HEK293 (cell line): ENCODE results near the gene SARS2.

Experiments
- CTCF ChIA-PET: fragments of 350-600 bp; formaldehyde crosslinking; extraction: SDS; loops from one replicate; lab custom pipeline; 2021; ENCODE audit warnings: antibody characterized with exemption; lab: Yijun Ruan, JAX
- POLR2A ChIA-PET: fragments of 300-600 bp; formaldehyde crosslinking; extraction: SDS; loops from one replicate; lab custom pipeline; 2020; ENCODE audit warnings: antibody characterized with exemption, inconsistent platforms; lab: Yijun Ruan, JAX
- H3K27ac ChIP-seq: fragments of 200-500 bp; sonication (Bioruptor generic); 2 replicates; pipeline ENCODE4 v1.5.1; 2014; ENCODE audit warnings: low read depth, low read length, control low read depth, inconsistent platforms; ENCODE audit errors: extremely low read depth
- H3K36me3 ChIP-seq, 2 experiments: fragments of 200-500 bp in 1 of 2; sonication (Bioruptor generic) in 1 of 2; 1 replicate in 1 of 2; 2 replicates in 1 of 2; pipeline ENCODE4 v1.5.1; 2014 to 2017; ENCODE audit warnings: inconsistent platforms in 2 of 2, low read length in 2 of 2; ENCODE audit not compliant: control insufficient read depth in 2 of 2, insufficient read depth in 1 of 2
- H3K4me1 ChIP-seq: fragments of 200-500 bp; sonication (Bioruptor generic); 2 replicates; pipeline ENCODE4 v1.5.1; 2014; ENCODE audit warnings: mild to moderate bottlenecking, low read length, inconsistent platforms; ENCODE audit not compliant: control insufficient read depth, insufficient read depth
- H3K4me3 ChIP-seq: 2 replicates; pipeline ENCODE4 v1.5.1; 2011; ENCODE audit warnings: low read depth, mild to moderate bottlenecking, control low read depth, low read length, moderate library complexity
- H3K9me3 ChIP-seq: fragments of 200-500 bp; sonication (Bioruptor generic); 2 replicates; pipeline ENCODE4 v1.5.1; 2014; ENCODE audit warnings: low read depth, low read length, inconsistent platforms; ENCODE audit not compliant: control insufficient read depth, insufficient read depth
- EGR2 ChIP-seq: fragments of 450-650 bp; formaldehyde crosslinking; IDR thresholded peaks from 2 replicates; pipeline ENCODE4 v1.5.1; 2016; ENCODE audit warnings: low read depth, missing biosample characterization, missing genetic modification characterization
- HOXA7 ChIP-seq: sonication (generic); formaldehyde crosslinking; IDR thresholded peaks from 2 replicates; pipeline ENCODE4 v1.8.1; 2022; ENCODE audit warnings: missing genetic modification reagents, borderline replicate concordance
- MYNN ChIP-seq: fragments of 450-650 bp; formaldehyde crosslinking; IDR thresholded peaks from 2 replicates; pipeline ENCODE4 v1.5.1; 2016; ENCODE audit warnings: missing biosample characterization, missing genetic modification characterization, borderline replicate concordance
- PRDM1 ChIP-seq: fragments of 450-650 bp; formaldehyde crosslinking; IDR thresholded peaks from 2 replicates; pipeline ENCODE4; 2016; ENCODE audit warnings: missing biosample characterization, missing genetic modification characterization
- ZBTB48 ChIP-seq: fragments of 450-650 bp; formaldehyde crosslinking; IDR thresholded peaks from 2 replicates; pipeline ENCODE4 v1.5.1; 2016; ENCODE audit warnings: missing biosample characterization, missing genetic modification characterization
- ZFP3 ChIP-seq: fragments of 450-650 bp; formaldehyde crosslinking; IDR thresholded peaks from 2 replicates; pipeline ENCODE4 v1.5.1; 2016; ENCODE audit warnings: low read depth, missing biosample characterization, missing genetic modification characterization
- ZNF140 ChIP-seq: fragments of 450-650 bp; formaldehyde crosslinking; IDR thresholded peaks from 2 replicates; pipeline ENCODE4 v1.5.1; 2016; ENCODE audit warnings: missing biosample characterization, missing genetic modification characterization
- ZNF184 ChIP-seq: fragments of 450-650 bp; IDR thresholded peaks from 2 replicates; pipeline ENCODE4 v1.5.1; 2018; ENCODE audit warnings: missing biosample characterization, mild to moderate bottlenecking, missing genetic modification characterization
- ZNF433 ChIP-seq: fragments of 450-650 bp; formaldehyde crosslinking; IDR thresholded peaks from 2 replicates; pipeline ENCODE4 v1.5.1; 2016; ENCODE audit warnings: missing biosample characterization, missing genetic modification characterization, low read depth
- ZNF501 ChIP-seq: fragments of 450-650 bp; formaldehyde crosslinking; IDR thresholded peaks from 2 replicates; pipeline ENCODE4 v1.5.1; 2016; ENCODE audit warnings: missing biosample characterization, missing genetic modification characterization
- ZNF558 ChIP-seq: fragments of 450-650 bp; formaldehyde crosslinking; IDR thresholded peaks from 2 replicates; pipeline ENCODE4 v1.5.1; 2016; ENCODE audit warnings: missing biosample characterization, missing genetic modification characterization
- ZNF585B ChIP-seq: fragments of 450-650 bp; formaldehyde crosslinking; IDR thresholded peaks from 2 replicates; pipeline ENCODE4 v1.5.1; 2016; ENCODE audit warnings: missing biosample characterization, missing genetic modification characterization
- ZNF596 ChIP-seq: fragments of 450-650 bp; IDR thresholded peaks from 2 replicates; pipeline ENCODE4 v1.5.0; 2018; ENCODE audit warnings: missing biosample characterization, mild to moderate bottlenecking, missing genetic modification characterization, moderate library complexity
- ZNF621 ChIP-seq: fragments of 450-650 bp; formaldehyde crosslinking; IDR thresholded peaks from 2 replicates; pipeline ENCODE4 v1.5.1; 2017; ENCODE audit warnings: missing biosample characterization, missing genetic modification characterization
- ZNF626 ChIP-seq: fragments of 450-650 bp; sonication (Bioruptor Pico); formaldehyde crosslinking; IDR thresholded peaks from 2 replicates; pipeline ENCODE4 v1.5.1; 2018; ENCODE audit warnings: missing biosample characterization, missing genetic modification characterization, inconsistent platforms
- ZNF677 ChIP-seq: fragments of 450-650 bp; IDR thresholded peaks from 2 replicates; pipeline ENCODE4 v1.5.0; 2018; ENCODE audit warnings: missing biosample characterization, mild to moderate bottlenecking, missing genetic modification characterization, moderate library complexity
- ZNF792 ChIP-seq: fragments of 450-650 bp; formaldehyde crosslinking; IDR thresholded peaks from 2 replicates; pipeline ENCODE4 v1.5.1; 2016; ENCODE audit warnings: missing biosample characterization, missing genetic modification characterization
- TF ChIP-seq, protein P1 (sequence below): fragments of 450-650 bp; formaldehyde crosslinking; IDR thresholded peaks from 2 replicates; pipeline ENCODE4 v1.5.1; 2016; ENCODE audit warnings: missing biosample characterization, missing genetic modification characterization
- TF ChIP-seq, protein P2 (sequence below): fragments of 450-650 bp; formaldehyde crosslinking; IDR thresholded peaks from 2 replicates; pipeline ENCODE4 v1.5.1; 2017; ENCODE audit warnings: missing biosample characterization, missing genetic modification characterization
- TF ChIP-seq, protein P3 (sequence below): fragments of 450-650 bp; formaldehyde crosslinking; IDR thresholded peaks from 2 replicates; pipeline ENCODE4 v1.5.1; 2016; ENCODE audit warnings: missing biosample characterization, missing genetic modification characterization
- TF ChIP-seq, protein P4 (sequence below): fragments of 450-650 bp; formaldehyde crosslinking; IDR thresholded peaks from 2 replicates; pipeline ENCODE4 v1.5.0; 2017; ENCODE audit warnings: missing biosample characterization, missing genetic modification characterization, borderline replicate concordance
- TF ChIP-seq, protein P5 (sequence below): fragments of 450-650 bp; formaldehyde crosslinking; IDR thresholded peaks from 2 replicates; pipeline ENCODE4 v1.5.1; 2016; ENCODE audit warnings: missing biosample characterization, missing genetic modification characterization
- TF ChIP-seq, protein P6 (sequence below): fragments of 450-650 bp; formaldehyde crosslinking; IDR thresholded peaks from 2 replicates; pipeline ENCODE4 v1.5.1; 2016; ENCODE audit warnings: missing biosample characterization, missing genetic modification characterization, borderline replicate concordance

Gene SARS2

DNA sequence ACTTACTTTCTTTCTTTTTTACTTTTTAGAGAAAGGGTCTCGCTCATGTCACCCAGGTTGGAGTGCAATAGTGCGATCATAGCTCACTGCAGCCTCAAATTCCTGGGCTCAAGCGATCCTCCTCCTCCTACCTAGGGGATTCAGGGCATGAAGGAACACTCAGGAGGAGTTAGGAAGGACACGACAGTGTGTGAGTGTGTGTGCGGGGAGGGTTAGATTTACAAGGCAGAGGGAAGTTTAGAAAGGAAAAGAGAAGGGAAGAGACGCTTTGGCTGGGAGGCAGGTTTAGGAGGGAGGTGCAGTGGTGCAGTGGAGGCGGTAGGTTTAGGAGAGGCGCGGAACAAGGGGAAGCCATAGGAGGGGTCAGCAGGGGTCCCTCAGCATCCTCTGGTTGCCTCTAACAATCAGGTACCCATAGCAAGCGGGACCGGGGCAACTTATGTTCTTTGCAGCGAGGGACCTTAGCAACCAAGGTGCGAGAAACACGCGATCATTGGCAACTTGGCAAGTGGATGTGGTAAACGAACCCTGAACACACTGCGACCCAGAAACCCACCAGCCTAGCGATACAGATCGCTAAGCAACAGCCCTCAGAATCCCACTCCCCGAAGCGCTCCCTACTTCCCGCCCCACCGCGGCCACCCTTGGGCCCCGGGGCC lies 31.6 kb downstream of the SARS2 start (continued):
- TF ChIP-seq, protein P1, sequence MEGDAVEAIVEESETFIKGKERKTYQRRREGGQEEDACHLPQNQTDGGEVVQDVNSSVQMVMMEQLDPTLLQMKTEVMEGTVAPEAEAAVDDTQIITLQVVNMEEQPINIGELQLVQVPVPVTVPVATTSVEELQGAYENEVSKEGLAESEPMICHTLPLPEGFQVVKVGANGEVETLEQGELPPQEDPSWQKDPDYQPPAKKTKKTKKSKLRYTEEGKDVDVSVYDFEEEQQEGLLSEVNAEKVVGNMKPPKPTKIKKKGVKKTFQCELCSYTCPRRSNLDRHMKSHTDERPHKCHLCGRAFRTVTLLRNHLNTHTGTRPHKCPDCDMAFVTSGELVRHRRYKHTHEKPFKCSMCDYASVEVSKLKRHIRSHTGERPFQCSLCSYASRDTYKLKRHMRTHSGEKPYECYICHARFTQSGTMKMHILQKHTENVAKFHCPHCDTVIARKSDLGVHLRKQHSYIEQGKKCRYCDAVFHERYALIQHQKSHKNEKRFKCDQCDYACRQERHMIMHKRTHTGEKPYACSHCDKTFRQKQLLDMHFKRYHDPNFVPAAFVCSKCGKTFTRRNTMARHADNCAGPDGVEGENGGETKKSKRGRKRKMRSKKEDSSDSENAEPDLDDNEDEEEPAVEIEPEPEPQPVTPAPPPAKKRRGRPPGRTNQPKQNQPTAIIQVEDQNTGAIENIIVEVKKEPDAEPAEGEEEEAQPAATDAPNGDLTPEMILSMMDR (tag by site-specific recombination) = no peak
- TF ChIP-seq ZNF792 (peak; percentile 87; the same call in 1 of the 2 replicates), ZFP3 (tag by site-specific recombination) (no peak)

DNA sequence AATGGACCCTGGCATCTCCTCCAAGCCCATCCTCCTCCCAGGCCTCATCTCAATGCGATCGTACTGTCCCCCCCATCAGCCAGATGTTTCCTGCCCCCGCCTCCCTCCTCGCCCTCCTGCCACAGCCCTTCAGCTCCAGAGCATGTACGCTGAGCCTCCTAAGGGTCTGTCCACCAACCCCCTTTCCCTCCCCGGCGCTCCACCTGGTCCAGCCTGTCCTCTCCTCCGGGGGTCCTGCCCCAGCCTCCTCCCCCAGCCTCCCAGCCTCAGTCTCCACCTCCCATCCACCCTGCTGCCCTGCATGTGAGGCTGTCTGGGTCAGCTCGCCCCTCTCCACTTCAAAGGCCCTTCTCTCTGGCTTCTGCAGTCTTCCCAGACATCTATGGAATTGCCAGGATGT lies 35.6 kb downstream of the SARS2 start:
- Histone ChIP-seq H3K4me3 (no peak overlapping the region), H3K36me3 (peaks cover 8 to 12% of the 10 kb centered on the region in 2 experiments), H3K27ac (no peak overlapping the region)
- TF ChIP-seq ZNF626 (tag by site-specific recombination) (no peak), ZNF585B (tag by site-specific recombination) (no peak), MYNN (tag by site-specific recombination) (no peak), ZNF140 (no peak), HOXA7 (no peak), ZNF501 (tag by site-specific recombination) (no peak)
- TF ChIP-seq, protein P2, sequence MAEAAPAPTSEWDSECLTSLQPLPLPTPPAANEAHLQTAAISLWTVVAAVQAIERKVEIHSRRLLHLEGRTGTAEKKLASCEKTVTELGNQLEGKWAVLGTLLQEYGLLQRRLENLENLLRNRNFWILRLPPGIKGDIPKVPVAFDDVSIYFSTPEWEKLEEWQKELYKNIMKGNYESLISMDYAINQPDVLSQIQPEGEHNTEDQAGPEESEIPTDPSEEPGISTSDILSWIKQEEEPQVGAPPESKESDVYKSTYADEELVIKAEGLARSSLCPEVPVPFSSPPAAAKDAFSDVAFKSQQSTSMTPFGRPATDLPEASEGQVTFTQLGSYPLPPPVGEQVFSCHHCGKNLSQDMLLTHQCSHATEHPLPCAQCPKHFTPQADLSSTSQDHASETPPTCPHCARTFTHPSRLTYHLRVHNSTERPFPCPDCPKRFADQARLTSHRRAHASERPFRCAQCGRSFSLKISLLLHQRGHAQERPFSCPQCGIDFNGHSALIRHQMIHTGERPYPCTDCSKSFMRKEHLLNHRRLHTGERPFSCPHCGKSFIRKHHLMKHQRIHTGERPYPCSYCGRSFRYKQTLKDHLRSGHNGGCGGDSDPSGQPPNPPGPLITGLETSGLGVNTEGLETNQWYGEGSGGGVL (tag by site-specific recombination) = 0 out of 2 replicates have a peak, but pooled peaks have one; percentile 28
- TF ChIP-seq, protein P3, sequence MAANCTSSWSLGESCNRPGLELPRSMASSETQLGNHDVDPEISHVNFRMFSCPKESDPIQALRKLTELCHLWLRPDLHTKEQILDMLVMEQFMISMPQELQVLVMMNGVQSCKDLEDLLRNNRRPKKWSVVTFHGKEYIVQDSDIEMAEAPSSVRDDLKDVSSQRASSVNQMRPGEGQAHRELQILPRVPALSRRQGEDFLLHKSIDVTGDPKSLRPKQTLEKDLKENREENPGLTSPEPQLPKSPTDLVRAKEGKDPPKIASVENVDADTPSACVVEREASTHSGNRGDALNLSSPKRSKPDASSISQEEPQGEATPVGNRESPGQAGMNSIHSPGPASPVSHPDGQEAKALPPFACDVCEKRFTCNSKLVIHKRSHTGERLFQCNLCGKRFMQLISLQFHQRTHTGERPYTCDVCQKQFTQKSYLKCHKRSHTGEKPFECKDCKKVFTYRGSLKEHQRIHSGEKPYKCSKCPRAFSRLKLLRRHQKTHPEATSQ (tag by site-specific recombination) = no peak
- TF ChIP-seq, protein P4, sequence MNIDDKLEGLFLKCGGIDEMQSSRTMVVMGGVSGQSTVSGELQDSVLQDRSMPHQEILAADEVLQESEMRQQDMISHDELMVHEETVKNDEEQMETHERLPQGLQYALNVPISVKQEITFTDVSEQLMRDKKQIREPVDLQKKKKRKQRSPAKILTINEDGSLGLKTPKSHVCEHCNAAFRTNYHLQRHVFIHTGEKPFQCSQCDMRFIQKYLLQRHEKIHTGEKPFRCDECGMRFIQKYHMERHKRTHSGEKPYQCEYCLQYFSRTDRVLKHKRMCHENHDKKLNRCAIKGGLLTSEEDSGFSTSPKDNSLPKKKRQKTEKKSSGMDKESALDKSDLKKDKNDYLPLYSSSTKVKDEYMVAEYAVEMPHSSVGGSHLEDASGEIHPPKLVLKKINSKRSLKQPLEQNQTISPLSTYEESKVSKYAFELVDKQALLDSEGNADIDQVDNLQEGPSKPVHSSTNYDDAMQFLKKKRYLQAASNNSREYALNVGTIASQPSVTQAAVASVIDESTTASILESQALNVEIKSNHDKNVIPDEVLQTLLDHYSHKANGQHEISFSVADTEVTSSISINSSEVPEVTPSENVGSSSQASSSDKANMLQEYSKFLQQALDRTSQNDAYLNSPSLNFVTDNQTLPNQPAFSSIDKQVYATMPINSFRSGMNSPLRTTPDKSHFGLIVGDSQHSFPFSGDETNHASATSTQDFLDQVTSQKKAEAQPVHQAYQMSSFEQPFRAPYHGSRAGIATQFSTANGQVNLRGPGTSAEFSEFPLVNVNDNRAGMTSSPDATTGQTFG (tag by site-specific recombination) = 0 out of 2 replicates have a peak, but pooled peaks have one; percentile 10
- TF ChIP-seq, all 188 proteins: peak for 2
- POLR2A ChIA-PET = no interaction called here
- Histone ChIP-seq H3K4me1 (peaks cover 13% of the 10 kb centered on the region), H3K9me3 (no peaks in the 10 kb centered on the region)
- CTCF ChIA-PET = interaction anchor here (0.7 to 3.2 kb wide), 3 partner anchors 34 to 492 kb away, joined by 3 to 7 read pairs (median 5); partner anchors contain the start of gene FAM98C

DNA sequence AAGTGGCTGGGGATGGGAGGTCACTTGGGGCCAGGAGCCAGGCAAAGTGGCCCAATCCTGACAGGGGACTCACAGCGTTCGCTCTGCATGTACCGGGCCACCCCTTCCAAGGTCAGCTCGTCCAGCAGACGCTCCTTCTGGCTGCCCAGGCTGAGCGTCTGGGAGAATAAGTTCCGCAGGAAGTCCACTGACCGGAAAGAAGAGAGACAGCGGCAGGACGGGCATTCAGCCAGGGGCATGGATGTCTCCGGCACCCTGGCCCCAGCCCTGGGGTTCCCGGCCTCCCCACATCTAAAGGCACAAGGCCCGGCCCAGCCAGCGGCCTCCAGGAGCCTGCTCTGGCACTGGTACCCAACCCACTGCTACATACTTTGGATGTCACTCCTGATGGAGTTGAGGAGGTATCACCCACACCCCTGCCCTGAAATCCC lies 37.2 kb downstream of the SARS2 start:
- H3K27ac ChIP-seq = 0 out of 2 replicates have a peak overlapping the region, but pooled peaks have one; percentile 31
- no peak overlapping the region for H3K4me3 ChIP-seq
- H3K9me3 ChIP-seq = no peaks in the 10 kb centered on the region
- ChIA-PET POLR2A (interaction anchor here (0.5 to 0.8 kb wide), 2 partner anchors 16 to 19 kb away, joined by 3 read pairs; no protein-coding TSS in a partner anchor), CTCF (interaction anchor here (0.7 kb wide), 1 partner anchor 151 kb away, joined by 5 read pairs; no protein-coding TSS in a partner anchor)
- H3K36me3 ChIP-seq = peaks cover 12 to 28% of the 10 kb centered on the region in 2 experiments
- peaks cover 6% of the 10 kb centered on the region for H3K4me1 ChIP-seq
- no peak for TF ChIP-seq ZNF184 (tag by site-specific recombination)
- no peak for TF ChIP-seq PRDM1
- TF ChIP-seq, protein P5, sequence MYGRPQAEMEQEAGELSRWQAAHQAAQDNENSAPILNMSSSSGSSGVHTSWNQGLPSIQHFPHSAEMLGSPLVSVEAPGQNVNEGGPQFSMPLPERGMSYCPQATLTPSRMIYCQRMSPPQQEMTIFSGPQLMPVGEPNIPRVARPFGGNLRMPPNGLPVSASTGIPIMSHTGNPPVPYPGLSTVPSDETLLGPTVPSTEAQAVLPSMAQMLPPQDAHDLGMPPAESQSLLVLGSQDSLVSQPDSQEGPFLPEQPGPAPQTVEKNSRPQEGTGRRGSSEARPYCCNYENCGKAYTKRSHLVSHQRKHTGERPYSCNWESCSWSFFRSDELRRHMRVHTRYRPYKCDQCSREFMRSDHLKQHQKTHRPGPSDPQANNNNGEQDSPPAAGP (tag by site-specific recombination) = no peak
- no peak for TF ChIP-seq ZNF433
- no peak for TF ChIP-seq ZBTB48 (tag by site-specific recombination)
- no peak for TF ChIP-seq ZNF621
- no peak for TF ChIP-seq ZNF677
- TF ChIP-seq ZNF596 = no peak
- no peak for TF ChIP-seq EGR2 (tag by site-specific recombination)
- TF ChIP-seq ZNF558 (tag by site-specific recombination) = no peak
- TF ChIP-seq, protein P6, sequence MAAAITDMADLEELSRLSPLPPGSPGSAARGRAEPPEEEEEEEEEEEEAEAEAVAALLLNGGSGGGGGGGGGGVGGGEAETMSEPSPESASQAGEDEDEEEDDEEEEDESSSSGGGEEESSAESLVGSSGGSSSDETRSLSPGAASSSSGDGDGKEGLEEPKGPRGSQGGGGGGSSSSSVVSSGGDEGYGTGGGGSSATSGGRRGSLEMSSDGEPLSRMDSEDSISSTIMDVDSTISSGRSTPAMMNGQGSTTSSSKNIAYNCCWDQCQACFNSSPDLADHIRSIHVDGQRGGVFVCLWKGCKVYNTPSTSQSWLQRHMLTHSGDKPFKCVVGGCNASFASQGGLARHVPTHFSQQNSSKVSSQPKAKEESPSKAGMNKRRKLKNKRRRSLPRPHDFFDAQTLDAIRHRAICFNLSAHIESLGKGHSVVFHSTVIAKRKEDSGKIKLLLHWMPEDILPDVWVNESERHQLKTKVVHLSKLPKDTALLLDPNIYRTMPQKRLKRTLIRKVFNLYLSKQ = no peak
